IMR-90 (cell line): Measurements from ENCODE around the gene SLAMF7. TPM values are rescaled to one million over a fixed set of nuclear protein-coding genes. Genes with fewer than 3 reads are reported as not detected.

ENCODE experiments used
- ATAC-seq: fragments of 200-7000 bp; cut with Tn5 transposase; 2 replicates; pipeline ENCODE4 v1.9.1; 2020; ENCODE audit warnings: low read depth, mild to moderate bottlenecking, moderate library complexity
- BruUV-seq: library from RNA; stranded (reverse); fragments of 400-500 nt; replicated peaks from 2 replicates; lab custom pipeline; 2021; lab: Mats Ljungman, UMichigan
- CTCF ChIA-PET: fragments of 300-600 bp; formaldehyde crosslinking; extraction: SDS; loops from one replicate; lab custom pipeline; 2021; ENCODE audit warnings: antibody characterized with exemption; lab: Yijun Ruan, JAX
- POLR2A ChIA-PET: fragments of 300-600 bp; sonication (Branson Sonifier 250); formaldehyde crosslinking; loops from one replicate; lab custom pipeline; 2022; ENCODE audit warnings: antibody characterized with exemption; ENCODE audit not compliant: unreplicated experiment; lab: Charles Lee
- DNase-seq: peaks from one replicate; pipeline ENCODE4 v3.0.0; 2013
- H2AFZ ChIP-seq: replicated peaks from 2 replicates; pipeline ENCODE3; 2013; ENCODE audit warnings: low read length, mild to moderate bottlenecking; ENCODE audit not compliant: poor library complexity
- H2AK5ac ChIP-seq: 2 replicates; pipeline ENCODE4 v1.6.1; 2013; ENCODE audit warnings: low read depth, low read length, inconsistent platforms
- H2AK9ac ChIP-seq: replicated peaks from 2 replicates; pipeline ENCODE3; 2013; ENCODE audit warnings: mild to moderate bottlenecking, low read depth, low read length, moderate library complexity; ENCODE audit not compliant: poor library complexity
- H2BK120ac ChIP-seq: 2 replicates; pipeline ENCODE4 v1.6.1; 2013; ENCODE audit warnings: low read depth, low read length, inconsistent platforms
- H2BK15ac ChIP-seq: 3 replicates; pipeline ENCODE4 v1.6.1; 2013; ENCODE audit warnings: low read depth, low read length, inconsistent platforms
- H2BK20ac ChIP-seq: 2 replicates; pipeline ENCODE4 v1.6.1; 2013; ENCODE audit warnings: low read depth, mild to moderate bottlenecking, inconsistent platforms, low read length, moderate library complexity
- H2BK5ac ChIP-seq: 2 replicates; pipeline ENCODE4 v1.6.1; 2013; ENCODE audit warnings: mild to moderate bottlenecking, low read depth, low read length, inconsistent platforms; ENCODE audit not compliant: poor library complexity, severe bottlenecking
- H3K14ac ChIP-seq: replicated peaks from 2 replicates; pipeline ENCODE4 v1.6.1; 2013; ENCODE audit warnings: low read depth, low read length, inconsistent platforms
- H3K18ac ChIP-seq: 2 replicates; pipeline ENCODE4 v1.6.1; 2013; ENCODE audit warnings: low read depth, low read length, control low read depth
- H3K23ac ChIP-seq: 2 replicates; pipeline ENCODE4 v1.6.1; 2013; ENCODE audit warnings: low read depth, low read length, inconsistent platforms
- H3K27ac ChIP-seq: 2 replicates; pipeline ENCODE4 v1.5.1; 2013; ENCODE audit warnings: mild to moderate bottlenecking, control low read depth, low read length; ENCODE audit not compliant: insufficient read depth
- H3K27me3 ChIP-seq: 2 replicates; pipeline ENCODE4 v1.6.1; 2013; ENCODE audit warnings: low read length; ENCODE audit not compliant: control insufficient read depth, insufficient read depth
- H3K36me3 ChIP-seq: 2 replicates; pipeline ENCODE4 v1.6.1; 2013; ENCODE audit warnings: low read length, mixed read lengths; ENCODE audit not compliant: control insufficient read depth, insufficient read depth
- H3K4ac ChIP-seq: 2 replicates; pipeline ENCODE4 v1.6.1; 2013; ENCODE audit warnings: low read depth, low read length, inconsistent platforms
- H3K4me1 ChIP-seq: 2 replicates; pipeline ENCODE4 v1.6.1; 2013; ENCODE audit warnings: low read length, mixed read lengths; ENCODE audit not compliant: control insufficient read depth, insufficient read depth
- H3K4me2 ChIP-seq: 2 replicates; pipeline ENCODE4 v1.6.1; 2013; ENCODE audit warnings: low read depth, mild to moderate bottlenecking, control low read depth, low read length, moderate library complexity
- H3K4me3 ChIP-seq: 2 replicates; pipeline ENCODE4 v1.5.1; 2013; ENCODE audit warnings: low read depth, mild to moderate bottlenecking, control low read depth, low read length, moderate library complexity; ENCODE audit not compliant: insufficient read depth
- H3K56ac ChIP-seq: 2 replicates; pipeline ENCODE4 v1.6.1; 2013; ENCODE audit warnings: low read length, inconsistent platforms; ENCODE audit not compliant: insufficient read depth; ENCODE audit errors: extremely low read depth
- H3K79me1 ChIP-seq, 2 experiments: 2 replicates each; pipeline ENCODE4 v1.6.1; 2013; ENCODE audit warnings: low read length in 2 of 2, inconsistent platforms in 1 of 2, low read depth in 1 of 2
- H3K9ac ChIP-seq: 2 replicates; pipeline ENCODE4 v1.6.1; 2013; ENCODE audit warnings: low read depth, low read length, control low read depth
- H3K9me1 ChIP-seq: 2 replicates; pipeline ENCODE4 v1.6.1; 2013; ENCODE audit warnings: low read length, inconsistent platforms; ENCODE audit not compliant: insufficient read depth
- H3K9me3 ChIP-seq: 2 replicates; pipeline ENCODE4 v1.6.1; 2013; ENCODE audit warnings: low read length; ENCODE audit not compliant: control insufficient read depth, insufficient read depth
- H4K20me1 ChIP-seq: 2 replicates; pipeline ENCODE4 v1.6.1; 2013; ENCODE audit warnings: low read length, inconsistent platforms; ENCODE audit not compliant: insufficient read depth
- H4K5ac ChIP-seq: 2 replicates; pipeline ENCODE4 v1.6.1; 2013; ENCODE audit warnings: mild to moderate bottlenecking, low read depth, low read length, control low read depth
- H4K8ac ChIP-seq, 2 experiments: 2 replicates each; pipeline ENCODE4 v1.6.1; 2013; ENCODE audit warnings: low read depth in 2 of 2, low read length in 2 of 2, control low read depth in 1 of 2, inconsistent platforms in 1 of 2
- H4K91ac ChIP-seq: 2 replicates; pipeline ENCODE4 v1.6.1; 2013; ENCODE audit warnings: low read depth, low read length, inconsistent platforms; ENCODE audit not compliant: insufficient read depth
- CEBPB ChIP-seq: IDR thresholded peaks from 2 replicates; pipeline ENCODE4 v1.6.1; 2012; ENCODE audit warnings: low read depth, low read length, improper control_type of control experiment
- CHD1 ChIP-seq: IDR thresholded peaks from 2 replicates; pipeline ENCODE4 v1.6.1; 2012; ENCODE audit warnings: low read depth, low read length, improper control_type of control experiment
- FOS ChIP-seq: fragments of 150-350 bp; IDR thresholded peaks from 2 replicates; pipeline ENCODE4 v1.6.1; 2016; ENCODE audit warnings: low read depth, low read length
- MAFK ChIP-seq: IDR thresholded peaks from 2 replicates; pipeline ENCODE4 v1.6.1; 2012; ENCODE audit warnings: low read depth, low read length, improper control_type of control experiment
- MAZ ChIP-seq: IDR thresholded peaks from 2 replicates; pipeline ENCODE4 v1.6.1; 2012; ENCODE audit warnings: low read depth, mild to moderate bottlenecking, low read length, improper control_type of control experiment, moderate library complexity, borderline replicate concordance
- MXI1 ChIP-seq: IDR thresholded peaks from 2 replicates; pipeline ENCODE4 v1.6.1; 2012; ENCODE audit warnings: low read depth, mild to moderate bottlenecking, low read length, moderate library complexity, borderline replicate concordance
- NFE2L2 ChIP-seq: fragments of 150-350 bp; IDR thresholded peaks from 2 replicates; pipeline ENCODE4 v1.6.1; 2016; ENCODE audit warnings: low read depth, mild to moderate bottlenecking, low read length
- POLR2A ChIP-seq: IDR thresholded peaks from 2 replicates; pipeline ENCODE4 v1.6.1; 2012; ENCODE audit warnings: mild to moderate bottlenecking, low read depth, low read length
- RAD21 ChIP-seq: IDR thresholded peaks from 2 replicates; pipeline ENCODE4 v1.6.1; 2012; ENCODE audit warnings: low read length, improper control_type of control experiment
- RCOR1 ChIP-seq: IDR thresholded peaks from 2 replicates; pipeline ENCODE4 v1.6.1; 2012; ENCODE audit warnings: mild to moderate bottlenecking, low read length, improper control_type of control experiment; ENCODE audit not compliant: insufficient replicate concordance
- RFX5 ChIP-seq: IDR thresholded peaks from 2 replicates; pipeline ENCODE4 v1.8.0; 2012; ENCODE audit warnings: low read depth, mild to moderate bottlenecking, low read length, moderate library complexity
- SMC3 ChIP-seq: fragments of 150-350 bp; IDR thresholded peaks from 2 replicates; pipeline ENCODE4 v1.6.1; 2016; ENCODE audit warnings: low read depth, mild to moderate bottlenecking, antibody characterized with exemption, low read length, moderate library complexity
- WGBS, 2 experiments: methylation state at CpG; one replicate each; pipeline versions ENCODE4 v1.1.5 to v1.1.7; 2013; ENCODE audit warnings: missing lambda C conversion rate in 2 of 2; ENCODE audit not compliant: insufficient read length in 1 of 2; ENCODE audit errors: extremely low coverage in 2 of 2; 5-methylcytosine and 5-hydroxymethylcytosine counted together
- dilution Hi-C: fragments of 300-500 bp; cut with HindIII; formaldehyde crosslinking; loops from one replicate; pipeline ENCODE4 v1.14.3; 2018; ENCODE audit warnings: low sequenced_read_pairs; ENCODE audit not compliant: unreplicated experiment
- in situ Hi-C: fragments of 300-500 bp; cut with MboI; formaldehyde crosslinking; loops from 3 replicates; pipeline ENCODE4 v1.14.3; 2019; ENCODE audit warnings: low sequenced_read_pairs, inconsistent platforms, mixed read lengths
- intact Hi-C: fragments of 100-400 bp; cut with micrococcal nuclease; formaldehyde crosslinking; loops from 2 replicates; pipeline ENCODE4 v1.10.0; 2022
- polyA plus RNA-seq, 3 experiments: library from polyadenylated mRNA; depleted of rRNA; stranded (reverse); fragments of >200 nt; gene quantifications; 2 replicates each; pipeline ENCODE4 v1.2.3, GENCODE V29; 2012; ENCODE audit warnings: low replicate concordance in 1 of 3
- total RNA-seq: library from RNA; depleted of rRNA; stranded (reverse); fragments of >200 nt; gene quantifications from 2 replicates; pipeline ENCODE4 v1.2.3, GENCODE V29; 2012

Gene SLAMF7
- total and polyA plus RNA-seq, 2 of the 4 experiments (the other 2 are of a cell fraction) = not detected

GRCh38 chr1:160774886-160775719 is 36.1 kb downstream of the SLAMF7 start:
- H3K79me1 ChIP-seq = no peaks in the 10 kb centered on the region
- no peak overlapping the region for H2BK5ac ChIP-seq
- H3K23ac ChIP-seq = no peak overlapping the region
- no peak overlapping the region for H3K27ac ChIP-seq
- H2AK9ac ChIP-seq = no peak overlapping the region
- H3K56ac ChIP-seq = no peak overlapping the region
- H3K27me3 ChIP-seq = no peaks in the 10 kb centered on the region; the same call in 1 of the 2 replicates
- BruUV-seq = no TSS peak
- POLR2A ChIA-PET = no interaction called here
- intact Hi-C loops (no loop called here), in situ Hi-C loops (no loop called here), dilution Hi-C loops (no loop called here)
- ATAC-seq = no peak
- no peak overlapping the region for H3K9ac ChIP-seq
- no peaks in the 10 kb centered on the region for H3K9me3 ChIP-seq
- CTCF ChIA-PET = no interaction called here
- H3K14ac ChIP-seq = no peak overlapping the region
- H2BK20ac ChIP-seq = no peak overlapping the region
- H4K20me1 ChIP-seq = no peaks in the 10 kb centered on the region
- no peak overlapping the region for H4K91ac ChIP-seq
- TF ChIP-seq POLR2A = no peak
- no peak for TF ChIP-seq SMC3
- no peak for TF ChIP-seq RFX5
- TF ChIP-seq CEBPB = no peak
- no peak for TF ChIP-seq MAZ
- TF ChIP-seq FOS = no peak
- no peak for TF ChIP-seq CHD1
- TF ChIP-seq MAFK = no peak
- no peak for TF ChIP-seq NFE2L2
- no peak for TF ChIP-seq MXI1
- no peak for TF ChIP-seq RCOR1
- no peak for TF ChIP-seq RAD21
- 20% methylated on average over 1 of the region's 2 CpGs; no CpG with 5 or more reads in 1 of the 2 experiments for WGBS, 2 experiments
- no peak for DNase-seq
- no peak overlapping the region for H2BK120ac ChIP-seq
- no peak overlapping the region for H4K8ac ChIP-seq
- no peak overlapping the region for H2BK15ac ChIP-seq
- H3K18ac ChIP-seq = no peak overlapping the region
- no peak overlapping the region for H3K4me3 ChIP-seq
- no peaks in the 10 kb centered on the region for H3K36me3 ChIP-seq
- no peak overlapping the region for H4K5ac ChIP-seq
- no peak overlapping the region for H2AFZ ChIP-seq
- no peak overlapping the region for H2AK5ac ChIP-seq
- H3K4ac ChIP-seq = no peak overlapping the region
- no peak overlapping the region for H3K4me2 ChIP-seq
- no peaks in the 10 kb centered on the region for H3K4me1 ChIP-seq
- H3K9me1 ChIP-seq = no peaks in the 10 kb centered on the region
